Hepatocyte (in vitro differentiated cells): ENCODE data around the gene PDCL2.

Source experiments
- EZH2 ChIP-seq: fragments of 200-600 bp; sonication (generic); IDR thresholded peaks from 2 replicates; pipeline ENCODE4 v1.6.1; 2016; ENCODE audit warnings: antibody characterized with exemption, mild to moderate bottlenecking, borderline replicate concordance
- EZH2phosphoT487 ChIP-seq: fragments of 200-600 bp; sonication (generic); IDR thresholded peaks from one replicate; pipeline ENCODE4 v1.6.1; 2018; ENCODE audit warnings: antibody characterized with exemption, mild to moderate bottlenecking, low read depth, moderate library complexity; ENCODE audit not compliant: unreplicated experiment, severe bottlenecking
- TF ChIP-seq, protein P1 (sequence below): fragments of 200-600 bp; sonication (generic); IDR thresholded peaks from 2 replicates; pipeline ENCODE4 v1.5.1; 2016; ENCODE audit warnings: antibody characterized with exemption, mild to moderate bottlenecking; ENCODE audit not compliant: poor library complexity

DNA sequence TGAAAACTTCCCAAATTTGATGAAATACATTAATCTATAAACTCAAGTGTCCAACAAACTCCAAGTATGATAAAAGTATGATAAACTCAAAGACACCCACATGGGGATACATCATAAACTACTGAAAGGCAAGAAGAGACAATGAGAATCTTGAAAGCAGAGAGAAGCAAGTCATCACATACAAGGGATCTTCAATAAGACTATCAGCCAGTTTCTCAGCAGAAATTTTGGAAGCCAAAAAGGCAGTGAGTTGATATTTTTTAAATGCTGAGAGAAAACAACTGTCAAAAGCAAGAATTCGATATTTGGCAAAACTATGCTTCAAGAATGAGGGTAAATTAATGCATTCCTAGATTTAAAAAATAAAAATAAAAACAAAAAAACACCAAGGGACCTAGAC lies 16.5 kb downstream of the PDCL2 start:
- TF ChIP-seq EZH2 (no peak), EZH2phosphoT487 (no peak)
- TF ChIP-seq, protein P1, sequence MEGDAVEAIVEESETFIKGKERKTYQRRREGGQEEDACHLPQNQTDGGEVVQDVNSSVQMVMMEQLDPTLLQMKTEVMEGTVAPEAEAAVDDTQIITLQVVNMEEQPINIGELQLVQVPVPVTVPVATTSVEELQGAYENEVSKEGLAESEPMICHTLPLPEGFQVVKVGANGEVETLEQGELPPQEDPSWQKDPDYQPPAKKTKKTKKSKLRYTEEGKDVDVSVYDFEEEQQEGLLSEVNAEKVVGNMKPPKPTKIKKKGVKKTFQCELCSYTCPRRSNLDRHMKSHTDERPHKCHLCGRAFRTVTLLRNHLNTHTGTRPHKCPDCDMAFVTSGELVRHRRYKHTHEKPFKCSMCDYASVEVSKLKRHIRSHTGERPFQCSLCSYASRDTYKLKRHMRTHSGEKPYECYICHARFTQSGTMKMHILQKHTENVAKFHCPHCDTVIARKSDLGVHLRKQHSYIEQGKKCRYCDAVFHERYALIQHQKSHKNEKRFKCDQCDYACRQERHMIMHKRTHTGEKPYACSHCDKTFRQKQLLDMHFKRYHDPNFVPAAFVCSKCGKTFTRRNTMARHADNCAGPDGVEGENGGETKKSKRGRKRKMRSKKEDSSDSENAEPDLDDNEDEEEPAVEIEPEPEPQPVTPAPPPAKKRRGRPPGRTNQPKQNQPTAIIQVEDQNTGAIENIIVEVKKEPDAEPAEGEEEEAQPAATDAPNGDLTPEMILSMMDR = no peak
